GM18520 (cell line): Measurements from ENCODE around the gene HS3ST3B1.

ENCODE experiments used
- ATAC-seq: cut with Tn5 transposase; IDR thresholded peaks from one replicate; pipeline ENCODE4 v1.9.1; 2021; ENCODE audit not compliant: unreplicated experiment

Gene HS3ST3B1

DNA sequence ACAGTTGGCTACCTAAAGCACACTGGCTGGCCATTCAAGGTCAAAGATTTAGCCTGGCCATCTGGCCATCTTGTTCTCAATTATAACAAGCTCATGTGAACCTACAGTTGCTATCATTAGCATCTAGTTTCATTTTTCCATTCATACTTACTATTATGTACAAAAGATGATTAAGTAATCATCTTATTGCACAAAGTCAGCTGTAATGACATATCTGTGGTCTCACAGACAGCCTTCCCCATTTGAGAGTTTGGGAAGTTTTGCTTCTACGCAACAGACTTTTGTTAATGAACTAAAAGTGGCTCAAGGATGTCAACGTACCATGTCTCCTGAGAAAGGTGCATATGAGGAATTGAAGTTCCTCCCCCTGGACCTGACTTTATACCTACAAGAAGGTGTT is 51.3 kb downstream of the HS3ST3B1 start:
- no peak for ATAC-seq

DNA sequence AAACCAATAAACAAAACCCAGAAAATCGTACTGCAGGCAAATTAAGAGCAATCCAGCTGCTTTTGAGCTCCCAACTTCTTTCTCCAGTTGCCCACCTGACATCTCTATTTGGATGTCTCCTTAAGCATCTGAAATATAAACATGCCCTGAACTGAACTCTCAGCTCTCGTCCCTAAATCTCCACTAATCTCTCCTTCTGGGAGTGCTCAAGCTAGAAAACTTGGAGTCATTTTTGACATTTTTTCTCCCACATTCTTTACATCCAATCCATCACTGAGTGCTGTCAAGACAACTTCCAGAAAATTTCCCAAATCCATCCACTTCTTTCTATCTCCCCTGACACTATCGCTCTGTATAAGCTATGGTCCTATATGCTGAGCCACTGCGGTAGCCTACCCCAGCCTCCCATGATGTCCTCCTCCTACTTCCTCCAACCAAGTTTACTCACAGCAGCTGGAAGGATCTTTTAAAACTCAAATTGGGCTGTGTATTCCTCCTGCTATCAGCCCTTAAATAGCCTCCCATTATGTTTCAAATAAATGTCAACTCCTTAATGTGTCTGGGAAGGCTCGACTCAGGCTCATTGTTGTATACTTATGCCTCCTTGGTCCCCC is 53.1 kb downstream of the HS3ST3B1 start:
- no peak for ATAC-seq

DNA sequence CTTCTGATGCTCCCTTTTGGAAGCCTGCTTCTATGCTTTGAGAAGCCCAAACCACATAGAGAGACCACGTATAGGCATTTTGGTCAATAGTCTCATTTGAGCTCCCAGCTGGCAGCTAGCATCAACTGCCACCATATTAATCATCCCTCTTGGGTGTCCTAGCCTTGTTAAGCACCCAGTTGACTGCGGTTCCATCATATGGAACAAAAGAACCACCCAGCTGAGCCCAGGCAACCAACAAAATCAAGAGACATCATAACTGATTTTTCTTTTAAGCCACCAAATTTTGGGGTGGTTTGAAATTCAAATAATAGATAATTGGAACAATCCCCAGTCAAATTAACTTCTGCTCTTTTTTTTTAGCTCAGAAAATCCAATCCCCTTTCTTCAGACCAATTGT is 53.9 kb downstream of the HS3ST3B1 start:
- ATAC-seq, result no peak

DNA sequence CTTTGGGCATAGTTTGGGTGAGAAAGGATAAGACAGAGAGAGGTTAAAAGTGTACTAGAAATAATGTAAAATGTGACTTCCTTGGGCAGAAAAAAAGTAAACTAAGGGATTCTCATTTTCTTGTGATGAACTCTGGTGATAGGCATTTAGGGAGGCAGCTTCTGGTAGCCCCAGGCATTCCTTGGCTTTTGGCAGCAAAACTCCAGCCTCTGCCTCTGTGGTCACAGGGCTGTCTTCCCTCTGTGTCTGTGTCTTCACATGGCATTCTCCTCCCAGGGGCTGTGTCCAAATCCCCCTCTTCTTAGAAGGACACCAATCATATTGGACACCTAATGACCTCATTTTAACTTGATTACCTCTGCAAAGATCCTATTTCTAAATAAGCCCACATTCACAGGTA is 54.7 kb downstream of the HS3ST3B1 start:
- ATAC-seq, result no peak

DNA sequence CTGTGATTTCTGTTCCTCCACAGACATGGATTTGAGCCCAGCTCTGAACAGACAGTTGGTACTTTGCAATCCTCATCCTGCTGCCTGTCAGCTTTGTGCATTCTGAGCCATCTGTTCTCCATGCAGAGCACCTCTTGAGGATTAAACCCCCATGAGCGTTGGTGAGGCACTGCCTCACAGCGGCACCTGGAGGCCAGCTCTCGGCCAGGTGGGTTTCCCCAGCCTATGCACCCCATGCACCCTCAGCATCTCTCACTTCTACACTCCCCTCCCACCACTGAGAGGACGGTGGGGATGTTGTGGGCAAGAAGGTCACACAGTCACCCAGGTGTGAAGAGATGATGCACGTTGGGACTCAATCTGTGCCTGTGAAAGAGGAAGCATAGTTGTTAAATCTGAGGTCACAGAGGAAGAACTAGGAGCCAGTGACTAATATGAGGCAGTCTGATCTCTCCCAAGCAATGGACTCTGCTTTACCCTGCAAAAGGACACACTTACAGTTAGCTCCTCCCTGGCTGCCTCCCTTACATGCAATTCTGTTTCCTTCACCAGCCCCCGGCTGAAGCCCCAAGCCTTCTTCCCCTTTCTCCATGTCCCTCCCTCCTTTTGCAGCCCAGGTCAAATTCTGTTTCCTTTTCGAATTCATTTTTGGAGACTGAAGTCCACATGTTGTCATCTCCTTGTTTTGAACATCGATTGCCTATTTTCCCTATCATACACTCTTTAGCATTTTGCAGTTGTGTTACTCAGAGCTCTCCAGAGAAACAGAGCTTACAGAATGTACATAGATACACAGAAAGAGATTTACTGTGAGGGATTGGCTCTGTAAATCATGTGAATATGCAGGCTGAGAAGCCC is 58.5 kb downstream of the HS3ST3B1 start:
- ATAC-seq, result peak; percentile 99

DNA sequence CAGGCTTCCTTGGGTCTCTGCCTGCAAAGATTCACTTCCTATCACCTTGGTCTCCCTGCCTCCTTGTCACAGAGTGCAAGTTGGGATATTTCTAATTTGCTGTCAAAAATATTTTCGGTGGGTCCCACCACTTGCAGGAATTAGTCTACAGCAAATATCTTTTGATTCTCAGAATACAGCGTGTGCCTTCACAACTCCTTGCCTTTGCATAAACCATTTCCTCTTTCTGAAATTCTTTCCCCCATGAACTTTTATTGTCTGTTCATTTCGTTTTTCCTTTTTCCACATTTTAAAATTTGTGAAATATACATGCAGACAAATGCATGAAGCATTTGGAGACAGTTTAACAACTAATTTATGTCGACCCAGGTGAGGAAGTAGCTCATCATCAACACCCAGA is 60.0 kb downstream of the HS3ST3B1 start:
- ATAC-seq, result no peak

DNA sequence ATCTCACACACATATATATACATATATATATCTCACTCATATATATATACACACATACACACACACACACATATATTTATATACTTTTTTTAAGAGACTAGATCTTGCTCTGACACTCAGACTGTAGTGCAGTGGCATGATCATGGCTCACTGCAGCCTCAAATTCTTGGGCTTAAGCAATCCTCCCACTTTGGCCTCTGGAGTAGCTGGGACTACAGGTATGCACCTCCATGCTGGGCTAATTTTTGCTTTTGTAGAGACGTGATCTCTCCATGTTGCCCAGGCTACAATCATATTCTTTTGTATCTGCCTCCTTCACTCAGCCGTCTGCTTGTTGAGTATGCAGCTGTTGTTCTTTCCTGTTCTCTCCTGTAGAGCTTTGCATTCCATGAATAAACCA is 60.6 kb downstream of the HS3ST3B1 start:
- ATAC-seq, result no peak

DNA sequence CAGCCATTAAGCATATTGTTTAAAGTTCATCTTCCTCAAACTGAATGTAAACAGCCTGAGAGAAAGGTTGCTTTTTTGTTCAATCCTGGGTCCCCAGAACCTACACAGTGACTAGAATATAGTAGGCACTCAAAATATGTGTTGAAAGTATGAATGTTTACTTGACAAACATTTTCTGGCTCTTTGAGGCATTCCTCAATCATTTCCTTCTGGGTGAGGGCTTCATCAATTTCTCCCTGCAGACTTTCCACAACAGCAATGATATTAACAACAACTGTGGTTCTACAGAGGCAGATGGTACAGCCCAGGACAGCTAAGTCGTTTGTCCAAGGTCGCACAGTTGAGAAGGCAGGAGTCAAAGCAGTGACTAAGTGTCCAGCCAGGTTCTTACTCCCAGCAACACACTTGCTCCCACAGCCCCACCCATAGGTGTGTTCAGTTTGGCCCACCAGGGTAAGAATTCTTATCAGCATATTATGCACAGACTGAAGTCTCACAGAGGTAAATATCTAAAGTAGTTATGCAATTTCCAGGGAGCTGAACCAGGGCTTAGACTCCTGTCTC is 61.1 kb downstream of the HS3ST3B1 start:
- no peak for ATAC-seq

DNA sequence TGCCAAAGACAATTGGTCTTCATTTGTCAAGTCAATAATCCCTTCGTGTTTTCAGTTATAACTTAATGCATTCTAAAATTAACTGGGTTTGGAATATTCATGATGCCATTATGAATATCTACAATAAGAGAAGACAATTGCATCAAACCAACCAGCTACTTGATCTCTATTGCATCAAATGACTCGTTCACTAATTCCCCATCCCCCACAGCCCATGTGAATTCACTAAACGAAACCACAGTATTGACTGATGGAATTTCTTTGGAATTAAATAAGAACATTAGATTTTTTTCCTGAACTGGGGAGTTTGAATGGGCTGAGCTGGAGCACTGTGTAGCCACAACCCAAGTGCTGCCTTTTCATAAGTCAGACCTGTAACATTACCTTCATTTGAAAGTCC is 65.3 kb downstream of the HS3ST3B1 start:
- no peak for ATAC-seq

DNA sequence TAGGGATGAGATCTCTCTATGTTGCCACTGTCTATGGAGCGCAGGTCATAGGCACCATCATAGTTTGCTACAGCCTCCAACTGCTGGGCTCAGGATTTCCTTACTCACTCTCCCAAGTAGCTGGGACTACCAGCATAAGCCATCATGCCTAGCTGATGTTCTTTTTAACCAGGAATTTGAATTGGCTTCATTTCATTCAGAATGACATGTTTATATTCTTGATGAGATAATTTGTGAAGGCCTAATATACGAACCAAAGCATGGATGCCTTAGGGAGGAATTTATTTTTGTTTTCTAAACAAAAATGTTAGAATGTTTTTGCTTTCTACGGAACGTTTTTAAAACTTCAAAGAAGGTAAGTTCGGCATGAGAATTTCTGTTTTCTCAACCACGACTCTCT is 71.6 kb downstream of the HS3ST3B1 start:
- no peak for ATAC-seq

DNA sequence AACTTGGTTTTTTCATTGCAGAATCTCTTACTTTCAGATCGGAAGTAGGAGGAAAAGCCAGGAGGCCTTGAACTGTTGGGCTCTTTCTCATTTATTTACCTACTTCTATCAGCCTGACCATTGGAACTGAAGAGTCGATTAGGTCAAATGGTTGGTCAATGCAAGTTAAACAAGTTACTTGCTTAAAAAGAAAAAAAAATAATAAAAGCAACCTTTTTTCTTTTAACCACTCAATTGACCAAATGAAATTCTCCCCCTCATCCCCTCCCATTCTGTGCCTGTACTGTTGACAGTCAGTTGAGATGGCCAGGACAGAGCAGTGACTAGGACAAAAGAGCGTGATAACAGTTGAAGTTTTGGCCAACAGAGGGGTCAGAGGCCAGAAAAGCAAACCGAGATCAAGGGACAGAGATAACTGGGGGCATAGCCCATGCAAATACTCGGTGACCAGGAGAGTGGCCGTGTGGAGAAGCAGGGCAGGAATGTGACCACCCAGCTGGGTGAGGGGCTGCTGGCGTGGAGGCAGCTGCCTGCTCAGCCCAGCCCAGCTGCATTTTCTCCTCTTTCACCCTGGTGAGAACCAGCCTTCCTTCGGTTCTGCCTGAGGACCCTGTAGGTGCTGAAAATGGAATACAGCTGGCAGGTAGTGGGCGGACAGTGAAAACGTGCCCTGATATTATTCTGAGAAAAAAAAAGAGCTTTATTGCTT is 72.2 kb downstream of the HS3ST3B1 start:
- ATAC-seq, result no peak

DNA sequence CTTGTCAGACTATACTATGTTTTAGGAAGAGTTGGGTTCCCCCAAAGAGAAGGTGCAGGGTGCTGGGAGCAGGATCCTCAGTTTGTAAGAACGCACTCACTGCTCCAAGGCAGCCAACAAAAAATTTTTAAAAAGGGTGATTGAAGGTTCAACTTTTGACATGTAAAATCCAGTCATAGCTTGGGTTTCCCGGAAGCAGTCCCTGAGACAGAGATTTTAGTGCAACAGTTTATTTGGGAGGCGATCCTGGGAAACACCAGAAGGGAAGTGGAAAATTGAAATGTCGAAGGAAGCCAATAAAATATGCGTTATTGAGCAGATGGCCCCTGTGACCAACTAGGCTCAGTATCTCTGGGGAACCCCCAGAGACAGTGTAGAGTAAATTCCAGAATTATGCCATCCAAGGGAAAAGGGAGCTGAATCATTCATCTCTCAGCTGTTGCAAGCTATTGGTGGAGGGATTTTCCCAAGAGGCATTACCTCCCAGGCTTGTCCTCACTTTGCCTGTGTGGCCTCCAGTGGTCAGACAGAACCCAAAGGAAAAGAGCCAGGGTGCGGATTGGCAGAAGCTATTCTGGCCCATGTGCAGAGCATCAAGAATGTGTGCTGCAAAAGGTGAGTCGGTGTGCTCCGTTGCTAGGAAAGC is 72.9 kb downstream of the HS3ST3B1 start:
- no peak for ATAC-seq

DNA sequence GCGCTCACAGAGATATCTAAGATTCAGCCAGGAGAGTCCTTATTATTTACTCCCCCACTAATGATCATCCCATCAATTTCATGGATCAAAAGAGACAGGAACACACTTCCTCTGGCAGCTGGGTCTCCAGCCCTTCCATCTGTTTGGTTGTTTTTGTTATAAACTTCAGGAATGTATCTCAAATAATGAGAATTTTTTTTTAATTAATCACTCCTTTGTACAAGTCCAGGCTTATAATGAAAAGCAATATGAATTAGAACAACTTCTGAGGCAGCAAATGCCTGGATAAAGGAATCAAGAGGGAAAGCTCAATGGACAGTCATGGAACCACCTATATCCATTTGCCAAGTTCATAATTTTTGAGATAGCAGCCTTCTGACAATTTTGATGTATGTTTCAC is 73.4 kb downstream of the HS3ST3B1 start:
- ATAC-seq, result no peak

DNA sequence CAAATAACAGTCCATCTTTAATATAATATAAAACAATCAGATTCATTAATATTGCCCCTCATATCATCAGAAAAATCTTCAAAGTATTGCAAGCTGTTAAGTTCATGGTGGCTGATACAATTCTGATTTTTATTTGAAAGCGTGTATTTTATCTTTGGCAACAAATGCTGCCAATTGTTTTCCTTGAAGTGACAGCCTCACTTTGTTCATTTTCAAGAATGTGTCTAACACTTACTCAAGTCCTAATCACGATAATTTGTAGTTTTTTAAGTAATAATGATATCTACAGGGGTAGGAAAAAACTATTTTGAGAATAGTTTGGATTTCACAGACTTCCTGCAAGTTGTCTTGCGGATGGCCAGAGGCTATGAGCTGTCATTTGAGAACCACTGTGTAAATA is 75.8 kb downstream of the HS3ST3B1 start:
- ATAC-seq, result no peak

DNA sequence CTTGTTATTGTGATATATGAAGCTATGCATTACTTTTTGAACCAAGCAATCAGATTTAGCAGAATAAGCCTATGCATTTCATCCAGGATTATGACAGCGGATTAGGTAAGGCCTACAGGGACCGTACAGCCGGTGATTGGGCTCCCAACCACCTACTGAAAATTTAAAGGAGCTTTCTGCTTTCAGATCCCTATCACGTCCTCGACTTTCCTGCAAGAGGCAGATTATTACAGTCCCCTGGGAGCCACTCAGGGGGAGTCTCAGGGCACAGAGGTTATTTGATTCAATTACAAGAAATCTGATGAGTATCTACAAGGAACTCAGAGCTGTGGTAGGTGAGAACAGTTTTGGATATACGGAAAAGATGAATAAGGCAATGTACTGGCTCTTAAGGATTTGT is 80.7 kb downstream of the HS3ST3B1 start:
- ATAC-seq, result no peak

DNA sequence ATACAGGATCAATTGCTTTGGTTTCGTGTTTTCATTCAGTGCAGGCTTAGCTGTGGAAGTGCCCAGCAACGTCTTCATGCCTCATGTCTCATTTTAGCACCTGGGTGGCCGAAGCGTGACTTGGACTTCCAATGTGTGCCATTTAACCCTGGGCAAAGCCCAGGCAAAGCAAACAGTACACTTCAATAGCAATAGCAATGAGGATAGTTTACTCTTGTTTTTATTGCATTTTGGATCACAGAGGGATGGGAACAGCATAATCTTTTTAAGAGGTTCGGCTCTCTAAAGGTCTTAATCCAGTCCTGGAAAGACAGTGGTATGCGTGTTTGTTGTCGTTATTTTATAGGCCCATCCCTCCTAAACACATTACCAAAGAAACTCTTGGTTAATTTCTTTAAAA is 86.2 kb downstream of the HS3ST3B1 start:
- no peak for ATAC-seq

DNA sequence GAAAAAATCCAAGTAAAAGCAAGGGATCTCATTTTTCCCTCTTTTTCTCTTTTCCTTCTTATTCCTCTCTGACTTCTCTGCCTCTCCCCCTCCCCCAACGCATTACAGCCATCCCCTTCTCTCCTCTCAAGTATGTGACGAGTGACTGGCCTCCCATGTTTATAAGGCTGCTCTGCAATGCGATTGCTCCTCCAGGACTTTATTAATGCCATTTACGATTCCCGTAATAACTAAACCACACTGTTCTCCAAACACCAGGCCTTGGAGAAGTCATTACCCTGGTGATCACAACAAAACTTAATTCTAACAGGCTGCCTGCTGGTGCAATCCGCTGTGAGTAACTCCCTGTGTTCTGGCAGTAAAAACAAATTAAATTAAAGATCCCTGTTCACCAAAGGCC is 88.8 kb downstream of the HS3ST3B1 start:
- no peak for ATAC-seq

DNA sequence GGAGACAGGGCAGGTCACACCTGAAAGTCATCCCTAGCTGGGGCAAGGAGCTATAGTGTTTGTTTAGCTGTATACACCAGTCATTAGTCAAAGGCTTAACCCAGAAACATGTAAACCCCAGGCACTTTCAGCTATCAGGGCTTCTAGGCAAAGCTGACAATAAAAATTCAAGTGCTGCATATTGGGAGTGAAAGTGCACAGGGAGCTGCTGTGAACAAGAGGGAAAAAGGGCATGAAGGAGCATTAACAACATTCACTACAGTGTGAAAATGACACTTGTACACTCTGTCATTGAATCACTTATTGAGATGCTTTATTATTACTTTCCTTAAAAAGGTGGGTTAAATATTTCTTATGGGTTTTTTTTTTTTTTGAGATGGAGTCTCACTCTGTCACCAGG is 92.8 kb downstream of the HS3ST3B1 start:
- ATAC-seq, result no peak

DNA sequence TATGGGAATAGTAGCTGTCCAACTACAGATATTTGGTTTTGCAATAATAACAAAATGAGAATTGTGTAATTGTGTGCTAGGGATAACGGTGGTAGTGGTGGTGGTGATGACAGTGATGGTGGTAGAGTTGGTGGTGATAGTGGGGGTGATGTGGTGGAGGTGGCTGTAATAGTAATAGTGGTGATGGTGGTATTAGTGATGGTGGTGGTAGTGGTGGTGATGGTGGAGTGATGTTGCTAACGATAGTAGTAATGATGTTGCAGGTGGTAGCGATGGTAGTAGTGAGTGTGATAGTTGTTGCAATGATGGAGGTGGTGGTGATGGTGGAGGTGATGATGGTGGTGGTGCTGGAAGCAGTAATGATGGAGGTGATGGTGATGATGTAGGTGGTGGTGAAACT is 94.4 kb downstream of the HS3ST3B1 start:
- no peak for ATAC-seq

DNA sequence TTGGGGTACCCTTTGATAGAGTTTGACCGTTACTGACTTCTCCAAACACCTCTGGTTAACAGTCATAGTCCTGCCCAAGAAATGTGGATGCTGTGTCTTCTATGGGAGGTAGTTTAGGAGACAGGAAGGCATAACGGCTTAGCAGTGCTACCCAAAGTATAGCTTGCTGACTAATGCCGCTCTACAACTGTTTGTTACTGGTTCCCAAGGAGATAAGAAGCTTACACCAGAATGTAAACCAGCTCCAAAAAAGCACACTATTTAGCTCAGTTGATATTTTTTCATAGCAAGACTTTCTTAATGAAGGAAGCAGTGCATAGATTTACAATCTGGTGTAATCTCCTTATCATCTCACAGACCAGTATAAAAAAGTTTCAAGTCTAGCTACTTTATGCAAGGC is 95.7 kb downstream of the HS3ST3B1 start:
- ATAC-seq, result no peak

DNA sequence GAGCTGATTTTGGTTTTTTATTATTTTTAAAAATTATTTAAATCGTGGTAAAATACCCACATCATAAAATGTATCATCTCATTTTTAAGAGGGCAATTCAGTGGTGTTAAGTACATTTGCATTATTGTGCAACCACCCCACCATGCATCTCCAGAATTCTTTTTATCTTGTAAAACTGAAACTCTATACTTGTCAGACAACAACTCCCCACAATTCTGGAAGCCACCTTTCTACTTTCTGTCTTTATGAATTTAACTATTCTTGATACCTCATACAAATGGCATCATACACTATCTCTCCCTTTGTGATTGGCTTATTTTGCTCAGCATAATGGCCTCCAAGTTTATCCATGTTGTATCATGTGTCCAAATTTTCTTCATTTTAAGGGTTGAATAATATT is 97.9 kb downstream of the HS3ST3B1 start:
- no peak for ATAC-seq
